HL-60 (cell line): ENCODE measurements around the gene CFAP20DC.

ENCODE experiments used
- DNase-seq, 2 experiments: peaks; one replicate each; pipeline ENCODE4 v3.0.0-alpha.2; 2010 to 2020; ENCODE audit warnings: low read depth in 1 of 2, low spot score in 1 of 2
- H3K27ac ChIP-seq: fragments of 250-450 bp; sonication (Bioruptor Pico); replicated peaks from 2 replicates; pipeline ENCODE4 v1.5.1; 2020; ENCODE audit warnings: mild to moderate bottlenecking, moderate library complexity
- H3K27me3 ChIP-seq: fragments of 250-450 bp; sonication (Bioruptor Pico); 2 replicates; pipeline ENCODE4 v1.5.1; 2021; ENCODE audit warnings: mild to moderate bottlenecking, moderate library complexity; ENCODE audit not compliant: insufficient read depth, poor library complexity, severe bottlenecking
- H3K4me3 ChIP-seq: replicated peaks from 2 replicates; pipeline ENCODE4 v1.5.1; 2011; ENCODE audit warnings: mild to moderate bottlenecking, control low read depth, low read length; ENCODE audit not compliant: insufficient read depth
- GABPA ChIP-seq: IDR thresholded peaks from 2 replicates; pipeline ENCODE4 v1.6.1; 2012; ENCODE audit warnings: low read depth
- POLR2AphosphoS5 ChIP-seq: IDR thresholded peaks from 2 replicates; pipeline ENCODE4 v1.6.1; 2012; ENCODE audit warnings: low read depth
- SPI1 ChIP-seq: IDR thresholded peaks from 2 replicates; pipeline ENCODE4 v1.6.1; 2012; ENCODE audit warnings: low read depth, mild to moderate bottlenecking, borderline replicate concordance
- TF ChIP-seq, protein P1 (sequence below): IDR thresholded peaks from one replicate; pipeline ENCODE4 v1.5.1; 2011; ENCODE audit warnings: low read length, control low read depth, inconsistent platforms; ENCODE audit not compliant: insufficient read depth
- TF ChIP-seq, protein P2 (sequence below): IDR thresholded peaks from 2 replicates; pipeline ENCODE4 v1.6.1; 2012; ENCODE audit warnings: low read depth; ENCODE audit not compliant: insufficient replicate concordance

CFAP20DC gene

DNA sequence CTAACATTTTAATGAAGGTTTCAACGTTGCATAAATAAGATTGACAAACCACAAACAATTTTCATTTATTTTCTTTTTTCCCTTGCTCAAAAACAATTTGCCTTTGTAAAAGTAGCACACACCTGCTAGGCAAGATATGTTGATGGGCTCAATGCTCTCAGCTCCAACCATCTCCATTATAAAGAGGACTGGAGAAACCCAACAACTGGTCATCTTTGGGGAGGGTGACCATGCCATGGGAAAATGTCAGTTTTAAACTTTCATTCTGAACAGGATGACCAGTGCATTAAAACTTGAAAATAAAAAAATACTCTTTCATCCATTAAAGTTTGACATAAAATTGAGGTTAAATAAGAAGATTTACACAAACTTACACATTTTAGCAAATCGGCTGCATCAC is 183.7 kb downstream of the CFAP20DC start:
- Histone ChIP-seq H3K4me3 (no peak overlapping the region), H3K27me3 (peaks cover 4% of the 10 kb centered on the region), H3K27ac (no peak overlapping the region)
- TF ChIP-seq, protein P1, sequence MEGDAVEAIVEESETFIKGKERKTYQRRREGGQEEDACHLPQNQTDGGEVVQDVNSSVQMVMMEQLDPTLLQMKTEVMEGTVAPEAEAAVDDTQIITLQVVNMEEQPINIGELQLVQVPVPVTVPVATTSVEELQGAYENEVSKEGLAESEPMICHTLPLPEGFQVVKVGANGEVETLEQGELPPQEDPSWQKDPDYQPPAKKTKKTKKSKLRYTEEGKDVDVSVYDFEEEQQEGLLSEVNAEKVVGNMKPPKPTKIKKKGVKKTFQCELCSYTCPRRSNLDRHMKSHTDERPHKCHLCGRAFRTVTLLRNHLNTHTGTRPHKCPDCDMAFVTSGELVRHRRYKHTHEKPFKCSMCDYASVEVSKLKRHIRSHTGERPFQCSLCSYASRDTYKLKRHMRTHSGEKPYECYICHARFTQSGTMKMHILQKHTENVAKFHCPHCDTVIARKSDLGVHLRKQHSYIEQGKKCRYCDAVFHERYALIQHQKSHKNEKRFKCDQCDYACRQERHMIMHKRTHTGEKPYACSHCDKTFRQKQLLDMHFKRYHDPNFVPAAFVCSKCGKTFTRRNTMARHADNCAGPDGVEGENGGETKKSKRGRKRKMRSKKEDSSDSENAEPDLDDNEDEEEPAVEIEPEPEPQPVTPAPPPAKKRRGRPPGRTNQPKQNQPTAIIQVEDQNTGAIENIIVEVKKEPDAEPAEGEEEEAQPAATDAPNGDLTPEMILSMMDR, result no peak
- TF ChIP-seq SPI1 (no peak), GABPA (no peak), POLR2AphosphoS5 (no peak)
- TF ChIP-seq, protein P2, sequence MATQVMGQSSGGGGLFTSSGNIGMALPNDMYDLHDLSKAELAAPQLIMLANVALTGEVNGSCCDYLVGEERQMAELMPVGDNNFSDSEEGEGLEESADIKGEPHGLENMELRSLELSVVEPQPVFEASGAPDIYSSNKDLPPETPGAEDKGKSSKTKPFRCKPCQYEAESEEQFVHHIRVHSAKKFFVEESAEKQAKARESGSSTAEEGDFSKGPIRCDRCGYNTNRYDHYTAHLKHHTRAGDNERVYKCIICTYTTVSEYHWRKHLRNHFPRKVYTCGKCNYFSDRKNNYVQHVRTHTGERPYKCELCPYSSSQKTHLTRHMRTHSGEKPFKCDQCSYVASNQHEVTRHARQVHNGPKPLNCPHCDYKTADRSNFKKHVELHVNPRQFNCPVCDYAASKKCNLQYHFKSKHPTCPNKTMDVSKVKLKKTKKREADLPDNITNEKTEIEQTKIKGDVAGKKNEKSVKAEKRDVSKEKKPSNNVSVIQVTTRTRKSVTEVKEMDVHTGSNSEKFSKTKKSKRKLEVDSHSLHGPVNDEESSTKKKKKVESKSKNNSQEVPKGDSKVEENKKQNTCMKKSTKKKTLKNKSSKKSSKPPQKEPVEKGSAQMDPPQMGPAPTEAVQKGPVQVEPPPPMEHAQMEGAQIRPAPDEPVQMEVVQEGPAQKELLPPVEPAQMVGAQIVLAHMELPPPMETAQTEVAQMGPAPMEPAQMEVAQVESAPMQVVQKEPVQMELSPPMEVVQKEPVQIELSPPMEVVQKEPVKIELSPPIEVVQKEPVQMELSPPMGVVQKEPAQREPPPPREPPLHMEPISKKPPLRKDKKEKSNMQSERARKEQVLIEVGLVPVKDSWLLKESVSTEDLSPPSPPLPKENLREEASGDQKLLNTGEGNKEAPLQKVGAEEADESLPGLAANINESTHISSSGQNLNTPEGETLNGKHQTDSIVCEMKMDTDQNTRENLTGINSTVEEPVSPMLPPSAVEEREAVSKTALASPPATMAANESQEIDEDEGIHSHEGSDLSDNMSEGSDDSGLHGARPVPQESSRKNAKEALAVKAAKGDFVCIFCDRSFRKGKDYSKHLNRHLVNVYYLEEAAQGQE, result no peak
- no peak for DNase-seq

DNA sequence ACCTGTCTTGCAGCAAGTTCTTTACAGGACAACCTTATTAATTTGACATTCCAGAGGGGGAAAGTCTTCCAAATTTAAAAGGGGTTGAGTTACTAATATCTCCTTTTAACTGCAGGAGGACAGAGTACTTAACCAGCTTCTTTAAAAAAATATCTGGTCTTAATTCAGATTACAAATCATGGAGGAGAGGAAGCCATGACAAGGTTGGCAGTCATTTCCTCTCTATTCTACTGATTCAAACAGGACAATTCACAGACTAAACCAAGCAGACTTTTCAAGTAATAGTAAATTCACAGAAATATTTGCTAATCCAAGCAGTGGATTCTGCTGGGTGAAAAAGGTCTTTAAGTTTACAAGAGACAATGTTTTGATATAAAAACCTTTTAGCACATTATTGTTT is 185.3 kb downstream of the CFAP20DC start:
- no peak for DNase-seq
- no peak overlapping the region for H3K4me3 ChIP-seq

DNA sequence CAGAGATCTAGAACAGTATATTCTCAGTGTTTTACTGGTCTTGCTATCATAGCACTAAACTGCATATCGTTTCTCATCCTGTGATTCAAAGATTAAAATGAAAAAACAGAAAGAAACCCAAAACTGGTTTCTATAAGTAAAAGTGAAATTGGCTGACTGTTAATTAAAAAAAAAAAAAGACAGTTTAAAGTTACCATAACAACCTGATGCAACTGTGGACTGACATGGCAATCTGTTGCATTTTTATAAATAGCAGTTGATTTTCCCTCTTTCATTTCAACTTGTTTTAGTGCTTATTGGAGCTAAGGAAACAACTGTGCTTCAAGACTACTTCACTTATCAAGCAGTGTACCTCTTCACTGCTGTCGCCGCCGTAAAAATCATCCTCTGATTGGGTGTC is 186.6 kb downstream of the CFAP20DC start:
- Histone ChIP-seq H3K27me3 (peaks cover 4% of the 10 kb centered on the region), H3K27ac (no peak overlapping the region), H3K4me3 (no peak overlapping the region)
- TF ChIP-seq, protein P2, result no peak
- TF ChIP-seq POLR2AphosphoS5 (no peak), SPI1 (no peak), GABPA (no peak)
- TF ChIP-seq, protein P1, result no peak
- no peak for DNase-seq

More for the DNA sequence above, 185.3 kb downstream of the CFAP20DC start:
- peaks cover 4% of the 10 kb centered on the region for H3K27me3 ChIP-seq
- no peak overlapping the region for H3K27ac ChIP-seq
- TF ChIP-seq POLR2AphosphoS5 (no peak), GABPA (no peak), SPI1 (no peak)
- TF ChIP-seq, protein P1, result no peak
- TF ChIP-seq, protein P2, result no peak
